HUES6 (cell line): ENCODE results near the gene ATP23.

Experiments
- H3K27ac ChIP-seq: 2 replicates; pipeline ENCODE4 v1.7.0; 2013; ENCODE audit warnings: low read depth, mild to moderate bottlenecking, low read length, inconsistent platforms
- H3K27me3 ChIP-seq: 2 replicates; pipeline ENCODE4 v1.6.1; 2013; ENCODE audit warnings: low read length; ENCODE audit not compliant: control insufficient read depth, insufficient read depth
- H3K36me3 ChIP-seq: 2 replicates; pipeline ENCODE4 v1.6.1; 2013; ENCODE audit warnings: low read length; ENCODE audit not compliant: control insufficient read depth, insufficient read depth
- H3K4me1 ChIP-seq: 2 replicates; pipeline ENCODE4 v1.6.1; 2013; ENCODE audit warnings: low read length; ENCODE audit not compliant: control insufficient read depth, insufficient read depth
- H3K4me3 ChIP-seq: 2 replicates; pipeline ENCODE4 v1.5.1; 2013; ENCODE audit warnings: low read depth, low read length
- H3K9ac ChIP-seq: one replicate; pipeline ENCODE4 v1.6.1; 2013; ENCODE audit warnings: mild to moderate bottlenecking, low read length
- H3K9me3 ChIP-seq: 2 replicates; pipeline ENCODE4 v1.6.1; 2013; ENCODE audit warnings: low read depth, low read length; ENCODE audit not compliant: control insufficient read depth, insufficient read depth

ATP23 gene

DNA sequence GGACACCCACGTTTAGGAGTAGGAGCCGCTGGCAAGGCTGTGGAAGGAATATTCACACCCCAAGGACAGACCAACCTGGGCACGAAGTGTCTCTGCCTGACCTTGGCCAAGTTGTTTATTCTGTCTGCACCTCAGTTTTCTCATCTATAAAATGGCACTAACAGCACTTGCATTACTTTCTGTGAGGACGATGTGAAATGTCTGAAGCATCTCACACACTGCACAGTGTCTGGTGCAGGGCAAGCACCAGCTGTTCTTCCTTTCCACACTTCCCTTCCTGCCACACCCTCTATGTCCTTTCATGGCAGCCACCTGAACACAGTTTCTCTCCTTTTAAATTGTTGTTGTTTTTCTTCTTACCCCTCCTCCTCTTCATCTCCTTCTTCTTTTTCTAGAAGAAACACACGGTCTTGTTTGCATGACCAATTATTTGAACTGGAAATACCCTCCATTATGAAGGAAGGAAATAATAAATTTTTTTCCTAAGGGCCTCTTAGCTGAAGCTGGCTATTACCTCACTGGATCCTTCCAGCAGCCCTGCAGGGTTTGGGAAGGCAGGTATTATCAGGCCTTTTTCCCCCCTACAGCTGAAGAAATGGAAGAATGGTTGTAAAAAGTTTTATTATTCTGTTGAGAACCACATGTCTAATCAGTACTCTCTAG lies 42.9 kb upstream of the ATP23 start:
- Histone ChIP-seq H3K27me3 (peaks cover 15% of the 10 kb centered on the region; the same call in 1 of the 2 replicates), H3K36me3 (no peaks in the 10 kb centered on the region), H3K4me3 (no peak overlapping the region), H3K4me1 (peaks cover 28% of the 10 kb centered on the region), H3K9me3 (no peaks in the 10 kb centered on the region), H3K9ac (no peak overlapping the region), H3K27ac (no peak overlapping the region)

DNA sequence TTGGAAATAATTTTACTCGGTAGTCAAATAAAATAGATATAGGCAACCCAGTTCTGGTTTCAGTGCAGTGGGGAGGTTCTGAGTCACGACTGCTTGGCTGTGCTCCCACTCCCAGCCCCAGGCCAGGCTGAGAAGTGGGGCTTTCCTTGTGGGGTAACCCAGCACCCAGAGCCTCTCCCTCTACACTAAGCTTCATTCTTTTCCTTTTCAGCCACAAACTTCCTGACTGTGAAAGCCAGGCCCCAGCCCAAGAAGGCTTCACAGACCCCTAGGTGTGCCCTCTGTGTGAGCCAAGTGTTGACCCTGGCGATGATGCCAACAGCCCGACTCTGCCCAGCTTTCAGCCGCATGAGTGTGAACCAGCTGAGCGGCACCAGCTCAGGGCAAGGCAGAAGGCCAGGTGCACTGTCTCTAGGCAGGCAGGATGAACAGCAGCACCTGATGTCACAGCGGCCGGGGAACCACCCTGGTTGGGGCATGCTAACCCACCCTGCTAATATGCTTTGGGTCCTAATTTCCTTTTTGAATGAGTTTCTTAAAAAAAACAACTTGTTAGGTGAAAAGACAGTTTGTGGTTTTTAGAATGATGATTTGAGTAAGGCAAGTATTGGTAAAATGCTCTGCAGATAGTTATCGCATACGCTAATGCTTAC lies 42.2 kb upstream of the ATP23 start:
- H3K4me3 ChIP-seq = no peak overlapping the region
- peaks cover 15% of the 10 kb centered on the region; the same call in 1 of the 2 replicates for H3K27me3 ChIP-seq
- H3K27ac ChIP-seq = no peak overlapping the region
- H3K9me3 ChIP-seq = no peaks in the 10 kb centered on the region
- H3K9ac ChIP-seq = no peak overlapping the region
- peaks cover 21% of the 10 kb centered on the region for H3K4me1 ChIP-seq
- no peaks in the 10 kb centered on the region for H3K36me3 ChIP-seq

DNA sequence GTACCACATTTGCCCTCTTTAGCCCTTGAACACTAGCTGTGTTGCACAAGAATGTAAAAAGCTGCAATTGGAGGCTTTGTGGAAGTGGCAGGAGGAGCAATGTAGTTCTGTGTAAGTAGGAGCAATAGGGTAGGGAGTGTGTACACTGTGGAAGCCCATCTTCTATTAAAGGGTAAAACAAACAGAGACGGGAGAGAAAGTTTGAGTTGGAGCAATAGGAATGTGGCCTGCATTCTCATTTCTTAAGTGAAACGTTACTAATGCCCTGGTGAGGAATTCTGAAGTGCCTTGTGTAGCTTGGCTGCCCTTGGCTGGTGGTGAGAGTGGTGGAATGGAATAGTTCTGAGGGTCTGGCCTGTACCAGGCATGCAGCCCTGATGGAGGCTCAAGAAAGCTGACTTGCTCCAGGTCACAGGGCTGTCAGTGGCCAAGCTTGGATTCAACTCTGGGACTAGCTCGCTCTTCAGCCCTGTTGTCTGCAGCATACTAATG lies 38.8 kb upstream of the ATP23 start:
- Histone ChIP-seq H3K27ac (no peak overlapping the region), H3K9me3 (no peaks in the 10 kb centered on the region), H3K36me3 (no peaks in the 10 kb centered on the region), H3K4me1 (peaks cover under 1% of the 10 kb centered on the region; the same call in 1 of the 2 replicates), H3K9ac (no peak overlapping the region), H3K4me3 (no peak overlapping the region), H3K27me3 (peaks cover 13% of the 10 kb centered on the region; the same call in 1 of the 2 replicates)

DNA sequence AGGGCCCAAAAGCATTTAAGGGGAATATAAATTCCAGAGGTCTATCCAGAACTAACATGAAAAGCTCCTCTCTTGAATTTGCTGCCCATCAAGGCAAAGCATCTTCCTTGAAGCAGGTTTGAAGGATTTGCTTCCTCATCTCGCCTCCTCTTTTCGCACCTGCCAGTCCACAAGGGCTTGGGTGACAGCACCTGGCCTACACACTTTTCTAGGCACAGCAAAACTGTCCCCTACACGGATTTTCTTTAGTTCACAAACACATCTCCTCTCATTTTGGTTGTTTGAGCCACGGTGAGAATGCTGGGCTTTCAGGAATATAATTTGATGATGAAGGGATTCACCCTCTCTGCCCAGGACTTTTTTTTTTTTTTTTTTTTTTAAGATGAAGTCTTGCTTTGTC lies 36.9 kb upstream of the ATP23 start:
- H3K27ac ChIP-seq = no peak overlapping the region
- no peak overlapping the region for H3K4me3 ChIP-seq
- H3K27me3 ChIP-seq = peaks cover 4% of the 10 kb centered on the region; the same call in 1 of the 2 replicates
- H3K9ac ChIP-seq = no peak overlapping the region
- no peaks in the 10 kb centered on the region for H3K36me3 ChIP-seq
- no peaks in the 10 kb centered on the region for H3K4me1 ChIP-seq
- no peaks in the 10 kb centered on the region for H3K9me3 ChIP-seq

DNA sequence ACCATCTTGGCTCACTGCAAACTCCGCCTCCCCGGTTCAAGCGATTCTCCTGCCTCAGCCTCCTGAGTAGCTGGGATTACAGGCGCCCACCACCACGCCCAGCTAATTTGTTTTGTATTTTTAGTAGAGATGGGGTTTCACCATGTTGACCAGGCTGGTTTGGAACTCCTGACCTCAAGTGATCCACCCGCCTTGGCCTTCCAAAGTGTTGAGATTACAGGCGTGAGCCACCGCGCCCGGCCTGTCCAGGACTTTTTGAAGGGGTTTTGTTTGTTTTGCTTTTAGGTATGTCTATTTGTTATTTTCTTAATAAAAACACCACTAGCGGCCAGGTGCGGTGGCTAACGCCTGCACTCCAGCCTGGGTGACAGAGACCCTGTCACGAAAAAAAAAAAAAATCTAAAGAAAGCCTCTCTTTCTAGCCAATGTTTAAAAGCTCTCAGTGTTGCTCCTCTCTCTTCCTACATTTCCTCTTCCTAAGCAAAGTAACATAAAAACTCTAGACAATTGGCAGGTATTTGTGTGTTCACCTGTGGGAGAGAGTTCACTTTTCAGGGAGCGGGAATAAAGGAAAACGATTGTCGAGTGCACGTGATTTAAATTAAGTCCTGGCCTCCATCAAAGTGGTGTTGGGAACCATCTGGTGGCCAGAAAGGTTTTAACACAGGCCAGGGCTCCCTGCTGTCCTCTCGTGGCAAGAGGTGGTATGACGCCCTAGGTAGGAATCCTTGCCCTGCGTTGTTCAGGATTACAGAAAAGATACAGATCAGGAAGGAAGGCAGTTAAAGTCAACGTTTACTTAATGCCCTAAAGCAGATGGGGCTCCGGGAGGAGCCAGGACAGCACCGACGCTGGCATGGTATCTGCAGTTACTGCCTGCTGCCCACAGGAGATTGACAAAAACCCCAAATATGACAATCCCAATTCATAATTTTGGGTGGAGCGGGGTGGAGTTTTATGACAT lies 36.2 kb upstream of the ATP23 start:
- Histone ChIP-seq H3K4me3 (no peak overlapping the region), H3K9ac (no peak overlapping the region), H3K27ac (no peak overlapping the region), H3K27me3 (peaks cover 4% of the 10 kb centered on the region; the same call in 1 of the 2 replicates), H3K4me1 (no peaks in the 10 kb centered on the region), H3K9me3 (no peaks in the 10 kb centered on the region), H3K36me3 (no peaks in the 10 kb centered on the region)

DNA sequence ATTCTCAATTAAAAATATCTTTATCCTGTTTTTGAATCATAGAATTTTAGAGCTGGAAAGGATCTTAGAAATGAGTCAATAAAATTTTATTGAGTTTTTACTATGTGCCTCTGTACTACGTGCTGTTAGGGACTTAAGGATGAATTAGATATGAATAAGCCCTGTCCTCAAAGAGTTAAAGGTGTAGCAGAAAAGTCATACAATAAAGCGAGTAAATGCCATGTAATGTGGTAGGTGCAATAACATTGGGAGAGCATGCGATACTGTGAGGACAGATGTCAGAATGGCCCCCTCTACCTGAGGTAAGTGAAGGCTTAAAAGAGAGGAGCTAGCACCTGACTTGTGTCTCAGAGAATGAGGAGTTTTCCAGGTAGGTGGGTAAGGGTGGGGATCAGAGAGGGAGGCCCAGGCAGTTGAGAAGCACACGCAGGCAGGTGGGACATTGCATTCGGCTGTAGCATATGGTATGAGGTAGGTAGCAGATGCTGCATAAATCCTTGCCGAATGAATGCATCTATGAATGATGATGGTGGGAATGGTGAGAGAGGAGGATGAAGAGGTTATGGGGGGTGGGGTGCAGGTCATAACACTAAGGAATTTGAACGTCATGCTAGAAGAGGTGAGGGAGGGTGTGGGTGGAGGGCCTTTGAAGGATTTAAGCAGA lies 35.4 kb upstream of the ATP23 start:
- Histone ChIP-seq H3K36me3 (no peaks in the 10 kb centered on the region), H3K4me1 (no peaks in the 10 kb centered on the region)

DNA sequence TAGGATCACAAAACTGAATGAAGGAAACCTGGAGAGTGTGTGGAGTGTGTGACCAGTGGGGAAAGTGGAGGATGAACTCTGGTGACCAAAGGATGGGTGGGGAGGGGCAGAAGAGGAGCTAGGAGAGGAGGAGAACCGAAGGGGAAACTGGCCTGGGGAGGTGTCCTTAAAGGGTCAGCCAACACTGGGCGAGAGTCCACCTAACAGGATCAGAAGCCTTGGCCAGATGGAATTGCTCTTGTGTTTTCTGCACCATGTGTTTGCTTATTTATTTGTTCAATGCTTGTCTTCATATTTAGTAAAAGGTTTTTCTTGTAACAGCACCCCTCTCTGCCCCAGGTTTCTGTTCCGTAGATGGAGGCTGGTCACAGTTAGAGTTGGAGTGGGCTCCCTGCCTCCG lies 34.5 kb upstream of the ATP23 start:
- H3K27me3 ChIP-seq = peaks cover 4% of the 10 kb centered on the region
- no peaks in the 10 kb centered on the region for H3K9me3 ChIP-seq
- H3K9ac ChIP-seq = no peak overlapping the region
- H3K4me3 ChIP-seq = no peak overlapping the region
- H3K4me1 ChIP-seq = no peaks in the 10 kb centered on the region
- H3K36me3 ChIP-seq = no peaks in the 10 kb centered on the region
- no peak overlapping the region for H3K27ac ChIP-seq

More for the DNA sequence above, 35.4 kb upstream of the ATP23 start:
- Histone ChIP-seq H3K9me3 (no peaks in the 10 kb centered on the region), H3K27ac (no peak overlapping the region), H3K4me3 (no peak overlapping the region), H3K9ac (no peak overlapping the region), H3K27me3 (peaks cover 4% of the 10 kb centered on the region; the same call in 1 of the 2 replicates)

DNA sequence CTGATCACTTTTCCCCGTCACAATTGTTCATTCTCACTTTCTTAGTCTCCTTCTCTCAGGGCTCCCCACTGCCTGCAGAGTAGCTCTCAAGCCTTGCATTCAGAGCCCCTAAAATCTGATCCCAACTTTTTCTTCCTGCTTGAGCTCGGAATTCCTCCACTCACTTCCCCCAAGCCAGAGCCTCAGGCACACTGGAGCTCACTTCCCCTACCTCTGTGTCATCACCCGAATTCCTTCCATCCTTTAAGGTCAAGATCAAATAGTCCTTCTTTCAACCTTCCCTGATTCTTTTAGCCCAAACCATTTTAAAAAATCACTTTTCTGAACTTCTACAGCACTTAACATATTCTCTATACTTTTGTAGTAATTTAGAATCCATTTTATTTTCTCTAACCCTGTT lies 34.1 kb upstream of the ATP23 start:
- Histone ChIP-seq H3K9ac (no peak overlapping the region), H3K27me3 (peaks cover 4% of the 10 kb centered on the region), H3K36me3 (no peaks in the 10 kb centered on the region), H3K9me3 (no peaks in the 10 kb centered on the region), H3K27ac (no peak overlapping the region), H3K4me1 (no peaks in the 10 kb centered on the region), H3K4me3 (no peak overlapping the region)

DNA sequence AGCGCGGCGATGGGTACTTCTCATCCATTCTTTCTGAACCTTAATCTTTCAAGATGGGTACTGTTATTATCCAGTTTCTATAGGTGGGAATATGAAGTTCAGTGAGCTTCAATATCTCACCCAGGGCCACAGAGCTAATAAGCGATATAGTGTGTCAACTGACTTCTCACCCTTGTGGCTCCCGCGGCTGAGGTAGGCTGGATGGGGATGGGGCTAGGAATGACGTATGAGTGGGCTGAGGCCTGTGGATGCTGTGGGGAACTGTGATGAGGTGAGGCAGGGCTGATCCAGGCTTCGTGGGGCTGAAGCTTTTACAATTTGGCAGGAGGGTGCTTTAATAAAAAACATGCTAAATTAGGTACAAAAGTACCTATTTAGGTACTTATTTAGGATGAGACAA lies 32.9 kb upstream of the ATP23 start:
- Histone ChIP-seq H3K9ac (no peak overlapping the region), H3K4me3 (no peak overlapping the region), H3K36me3 (no peaks in the 10 kb centered on the region), H3K4me1 (no peaks in the 10 kb centered on the region), H3K9me3 (no peaks in the 10 kb centered on the region), H3K27me3 (peaks cover 4% of the 10 kb centered on the region), H3K27ac (no peak overlapping the region)

DNA sequence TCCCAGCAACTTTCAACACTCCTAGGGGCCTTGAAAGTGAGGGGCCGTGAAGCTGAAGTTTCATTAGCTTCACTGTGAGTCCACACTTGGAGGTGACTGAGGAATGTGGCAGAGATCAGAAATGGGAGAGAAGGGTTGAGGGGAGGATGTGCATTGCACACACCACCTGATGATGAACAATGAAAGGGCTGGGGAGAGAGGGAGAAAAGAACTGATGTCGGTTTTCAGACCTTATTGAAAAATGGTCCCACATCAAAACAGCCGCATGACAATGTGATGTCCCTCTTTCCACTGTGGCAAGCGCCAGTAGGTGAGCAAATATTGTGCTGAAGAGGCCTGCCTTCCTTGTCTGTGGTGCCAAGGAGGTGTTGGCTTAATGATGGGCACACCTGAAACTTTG lies 32.3 kb upstream of the ATP23 start:
- Histone ChIP-seq H3K9ac (no peak overlapping the region), H3K4me3 (no peak overlapping the region), H3K9me3 (no peaks in the 10 kb centered on the region), H3K27me3 (peaks cover 4% of the 10 kb centered on the region), H3K36me3 (no peaks in the 10 kb centered on the region), H3K27ac (no peak overlapping the region), H3K4me1 (no peaks in the 10 kb centered on the region)
